ENCODE results near the gene KCNT1. TPM values are rescaled to one million over a fixed set of nuclear protein-coding genes. Genes with fewer than 3 reads are reported as not detected.

The KCNT1 gene
- total and polyA plus RNA-seq, 10 of the 15 experiments (the other 5 are each of a cell fraction or from before 2014, with no cell fraction given) = not detected

- SMC1A ChIA-PET (ENCODE audit: uncharacterized antibody, unreplicated experiment) = no interaction called here
- H2AFZ ChIP-seq (ENCODE audit: control insufficient read depth, low read depth, low read length) = no peak overlapping the region
- no peak overlapping the region for H3K4me3 ChIP-seq
- no peaks in the 10 kb centered on the region for H3K4me1 ChIP-seq (ENCODE audit: control insufficient read depth, insufficient read depth, low read length)
- RAD21 ChIA-PET (ENCODE audit: unreplicated experiment) = no interaction called here
- no peak for FAIRE-seq
- CTCF ChIA-PET = no interaction called here
- BruUV-seq (replicated peaks) = no TSS peak
- no peak for ATAC-seq
- no peak overlapping the region for H3K9ac ChIP-seq (ENCODE audit: control insufficient read depth, insufficient read depth, low read length)
- in situ Hi-C loops (cut with MboI) (no loop called here), intact Hi-C loops (cut with micrococcal nuclease; ENCODE audit: unreplicated experiment) (no loop called here)
- DNase-seq (ENCODE audit: low read depth, low spot score) = no peak
- H3K27ac ChIP-seq (ENCODE audit: control insufficient read depth, insufficient read depth) = no peak overlapping the region
- no peaks in the 10 kb centered on the region for H3K27me3 ChIP-seq (replicated peaks in 1 of 2; ENCODE audit: control insufficient read depth in 2 of 2, insufficient read depth in 2 of 2, low read length in 1 of 2)
- POLR2A ChIA-PET = no interaction called here
- WGBS (ENCODE audit: insufficient coverage, insufficient replicate concordance, low lambda C conversion rate, missing lambda C conversion rate) = 36% methylated on average over 16 of the region's 16 CpGs
- no peaks in the 10 kb centered on the region; the same call in 2 of the 3 replicates for H3K9me3 ChIP-seq (replicated peaks; ENCODE audit: control insufficient read depth, insufficient read depth, low read length)
- no peak for TF ChIP-seq POLR2AphosphoS2 (IDR thresholded peaks at IDR 0.05; ENCODE audit: low read depth, low read length)
- TF ChIP-seq NR2C2 (IDR thresholded peaks at IDR 0.05; ENCODE audit: borderline replicate concordance, control insufficient read depth, insufficient read length, low read depth) = no peak
- TF ChIP-seq RELB (IDR thresholded peaks at IDR 0.05; ENCODE audit: low read depth) = no peak
- no peak for TF ChIP-seq IRF5 (IDR thresholded peaks at IDR 0.05; ENCODE audit: borderline replicate concordance)
- TF ChIP-seq JUND (IDR thresholded peaks at IDR 0.05; ENCODE audit: low read depth, low read length) = no peak
- no peaks in the 10 kb centered on the region for H3K79me2 ChIP-seq (ENCODE audit: control insufficient read depth, insufficient read depth, low read length)
- H3K4me2 ChIP-seq (ENCODE audit: control insufficient read depth, insufficient read depth) = no peak overlapping the region
- H3K36me3 ChIP-seq (ENCODE audit: control insufficient read depth in 2 of 2, insufficient read depth in 2 of 2, low read length in 1 of 2) = no peaks in the 10 kb centered on the region
- no peaks in the 10 kb centered on the region for H4K20me1 ChIP-seq (ENCODE audit: control insufficient read depth, insufficient read depth)
These were observed 59.8 kb downstream of the KCNT1 start for GRCh38 chr9:135761845-135762168.

All from GM12878 (cell line).